ENCODE results near the gene PTPRT. TPM values are rescaled to one million over a fixed set of nuclear protein-coding genes. Genes with fewer than 3 reads are reported as not detected.

PTPRT gene
- total and polyA plus RNA-seq, 4 donors = 0.14 to 2.8 (median 0.40) TPM

- Histone ChIP-seq H3K27ac (ENCODE audit: low read depth in 1 of 2, low read length in 2 of 2) (no peak overlapping the region), H3K4me3 (ENCODE audit: low read depth in 1 of 3, low read length in 3 of 3) (no peak overlapping the region), H3K27me3 (ENCODE audit: control insufficient read depth in 4 of 4, insufficient read depth in 4 of 4, low read length in 3 of 4) (peaks cover 0 to 2% (median 0%) of the 10 kb centered on the region in 4 donors), H3K36me3 (ENCODE audit: control insufficient read depth in 4 of 4, insufficient read depth in 3 of 4, low read depth in 1 of 4, low read length in 3 of 4) (no peaks in the 10 kb centered on the region), H3K9ac (ENCODE audit: low read depth in 1 of 2, low read length in 2 of 2) (no peak overlapping the region), H3K4me1 (ENCODE audit: control insufficient read depth in 4 of 4, insufficient read depth in 4 of 4, low read length in 3 of 4) (no peaks in the 10 kb centered on the region), H3K9me3 (ENCODE audit: control insufficient read depth in 4 of 4, low read length in 3 of 4) (no peaks in the 10 kb centered on the region)
- no peak for DNase-seq (ENCODE audit: low spot score)
- WGBS = 94% methylated on average over 8 of the region's 8 CpGs
- TF ChIP-seq, protein P1, sequence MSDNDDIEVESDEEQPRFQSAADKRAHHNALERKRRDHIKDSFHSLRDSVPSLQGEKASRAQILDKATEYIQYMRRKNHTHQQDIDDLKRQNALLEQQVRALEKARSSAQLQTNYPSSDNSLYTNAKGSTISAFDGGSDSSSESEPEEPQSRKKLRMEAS (IDR thresholded peaks at IDR 0.05) = no peak
- TF ChIP-seq GABPA (IDR thresholded peaks at IDR 0.05 in 1 of 2, conservative IDR thresholded peaks at IDR 0.05 in 1 of 2) (no peak), FOXA2 (IDR thresholded peaks at IDR 0.05) (no peak), NR2F2 (IDR thresholded peaks at IDR 0.05) (no peak), RXRA (IDR thresholded peaks at IDR 0.05) (no peak), TAF1 (conservative IDR thresholded peaks at IDR 0.05) (no peak), CTCF (IDR thresholded peaks at IDR 0.05; ENCODE audit: low read depth, low read length, missing input control) (no peak), FOXA1 (IDR thresholded peaks at IDR 0.05) (no peak), RAD21 (IDR thresholded peaks at IDR 0.05) (no peak), JUND (IDR thresholded peaks at IDR 0.05) (no peak), EGR1 (IDR thresholded peaks at IDR 0.05; ENCODE audit: low read depth in 2 of 2) (no peak), HNF4G (IDR thresholded peaks at IDR 0.05) (no peak), YY1 (IDR thresholded peaks at IDR 0.05) (no peak), HNF4A (conservative IDR thresholded peaks at IDR 0.05) (no peak), SP1 (IDR thresholded peaks at IDR 0.05) (no peak), ZBTB33 (IDR thresholded peaks at IDR 0.05) (no peak)
- TF ChIP-seq, protein P2, sequence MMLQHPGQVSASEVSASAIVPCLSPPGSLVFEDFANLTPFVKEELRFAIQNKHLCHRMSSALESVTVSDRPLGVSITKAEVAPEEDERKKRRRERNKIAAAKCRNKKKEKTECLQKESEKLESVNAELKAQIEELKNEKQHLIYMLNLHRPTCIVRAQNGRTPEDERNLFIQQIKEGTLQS (IDR thresholded peaks at IDR 0.05) = no peak
- TF ChIP-seq, protein P3, sequence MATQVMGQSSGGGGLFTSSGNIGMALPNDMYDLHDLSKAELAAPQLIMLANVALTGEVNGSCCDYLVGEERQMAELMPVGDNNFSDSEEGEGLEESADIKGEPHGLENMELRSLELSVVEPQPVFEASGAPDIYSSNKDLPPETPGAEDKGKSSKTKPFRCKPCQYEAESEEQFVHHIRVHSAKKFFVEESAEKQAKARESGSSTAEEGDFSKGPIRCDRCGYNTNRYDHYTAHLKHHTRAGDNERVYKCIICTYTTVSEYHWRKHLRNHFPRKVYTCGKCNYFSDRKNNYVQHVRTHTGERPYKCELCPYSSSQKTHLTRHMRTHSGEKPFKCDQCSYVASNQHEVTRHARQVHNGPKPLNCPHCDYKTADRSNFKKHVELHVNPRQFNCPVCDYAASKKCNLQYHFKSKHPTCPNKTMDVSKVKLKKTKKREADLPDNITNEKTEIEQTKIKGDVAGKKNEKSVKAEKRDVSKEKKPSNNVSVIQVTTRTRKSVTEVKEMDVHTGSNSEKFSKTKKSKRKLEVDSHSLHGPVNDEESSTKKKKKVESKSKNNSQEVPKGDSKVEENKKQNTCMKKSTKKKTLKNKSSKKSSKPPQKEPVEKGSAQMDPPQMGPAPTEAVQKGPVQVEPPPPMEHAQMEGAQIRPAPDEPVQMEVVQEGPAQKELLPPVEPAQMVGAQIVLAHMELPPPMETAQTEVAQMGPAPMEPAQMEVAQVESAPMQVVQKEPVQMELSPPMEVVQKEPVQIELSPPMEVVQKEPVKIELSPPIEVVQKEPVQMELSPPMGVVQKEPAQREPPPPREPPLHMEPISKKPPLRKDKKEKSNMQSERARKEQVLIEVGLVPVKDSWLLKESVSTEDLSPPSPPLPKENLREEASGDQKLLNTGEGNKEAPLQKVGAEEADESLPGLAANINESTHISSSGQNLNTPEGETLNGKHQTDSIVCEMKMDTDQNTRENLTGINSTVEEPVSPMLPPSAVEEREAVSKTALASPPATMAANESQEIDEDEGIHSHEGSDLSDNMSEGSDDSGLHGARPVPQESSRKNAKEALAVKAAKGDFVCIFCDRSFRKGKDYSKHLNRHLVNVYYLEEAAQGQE (IDR thresholded peaks at IDR 0.05) = no peak
Observed at GRCh38 chr20:43009532-43009931, 180.2 kb downstream of the PTPRT start.

All from liver (tissue), 9 donors.